ENCODE measurements around the gene CAPRIN1. TPM values are rescaled to one million over a fixed set of nuclear protein-coding genes. Genes with fewer than 3 reads are reported as not detected.

The CAPRIN1 gene
- polyA plus RNA-seq, 1 of the 3 experiments (the other 2 are of a cell fraction) = 67.1 TPM

GRCh38 chr11:34027516-34028408, 23.8 kb upstream of the CAPRIN1 start:
- Histone ChIP-seq H4K20me1 (ENCODE audit: insufficient read depth) (no peaks in the 10 kb centered on the region), H3K27ac (ENCODE audit: low read depth in 2 of 2, low read length in 1 of 2) (no peak overlapping the region), H3K79me2 (ENCODE audit: insufficient read depth) (no peaks in the 10 kb centered on the region), H3K9ac (no peak overlapping the region), H3K4me3 (ENCODE audit: low read depth in 2 of 2, low read length in 1 of 2) (no peak overlapping the region), H2AFZ (ENCODE audit: low read depth) (no peak overlapping the region), H3K4me2 (no peak overlapping the region), H3K27me3 (ENCODE audit: insufficient read depth) (no peaks in the 10 kb centered on the region), H3K9me2 (no peaks in the 10 kb centered on the region), H3K9me3 (no peaks in the 10 kb centered on the region), H3K36me3 (replicated peaks in 1 of 2; ENCODE audit: control insufficient read depth in 1 of 2, insufficient read depth in 2 of 2, low read length in 1 of 2) (no peaks in the 10 kb centered on the region), H3F3A (replicated peaks; ENCODE audit: insufficient read depth) (no peaks in the 10 kb centered on the region), H3K4me1 (ENCODE audit: control insufficient read depth in 1 of 2, insufficient read depth in 2 of 2, low read depth in 1 of 2, low read length in 1 of 2) (peaks cover 0 to 18% of the 10 kb centered on the region in 2 experiments; a peak in 1 of 4 replicates)
- CTCF ChIA-PET = interaction anchor here (1.5 kb wide), 1 partner anchor 30 kb away, joined by 3 read pairs; no protein-coding TSS in a partner anchor
- WGBS (ENCODE audit: low lambda C conversion rate) = 70% methylated on average over 10 of the region's 10 CpGs
- POLR2A ChIA-PET = interaction anchor here (1.3 kb wide), 1 partner anchor 24 kb away, joined by 3 read pairs; the partner anchor contains the start of gene CAPRIN1
- TF ChIP-seq RFX5 (IDR thresholded peaks at IDR 0.05; ENCODE audit: low read length) = no peak
- no peak for TF ChIP-seq EZH2phosphoT487 (IDR thresholded peaks at IDR 0.05; ENCODE audit: borderline replicate concordance, low read depth)
- TF ChIP-seq PBX3 (IDR thresholded peaks at IDR 0.05) = no peak
- no peak for TF ChIP-seq NFIC (IDR thresholded peaks at IDR 0.05; ENCODE audit: borderline replicate concordance)
- no peak for TF ChIP-seq GATA2 (CRISPR knock-in tag; IDR thresholded peaks at IDR 0.05)
- no peak for TF ChIP-seq FOSL2 (IDR thresholded peaks at IDR 0.05; ENCODE audit: borderline replicate concordance, low read depth)
- no peak for TF ChIP-seq MAX (IDR thresholded peaks at IDR 0.05; ENCODE audit: low read depth)
- no peak for TF ChIP-seq REST (IDR thresholded peaks at IDR 0.05; ENCODE audit: low read depth, low read length)
- TF ChIP-seq NRF1 (IDR thresholded peaks at IDR 0.05; ENCODE audit: low read depth, low read length) = no peak
- TF ChIP-seq TEAD4 (IDR thresholded peaks at IDR 0.05; ENCODE audit: borderline replicate concordance, insufficient read depth) = no peak
- no peak for TF ChIP-seq YY1 (IDR thresholded peaks at IDR 0.05; ENCODE audit: low read depth)
- TF ChIP-seq IRF3 (IDR thresholded peaks at IDR 0.05; ENCODE audit: low read depth, low read length) = no peak
- TF ChIP-seq POLR2AphosphoS5 (IDR thresholded peaks at IDR 0.05; ENCODE audit: low read depth, low read length) = no peak
- no peak for TF ChIP-seq CTCF (IDR thresholded peaks at IDR 0.05)
- no peak for TF ChIP-seq USF2 (IDR thresholded peaks at IDR 0.05; ENCODE audit: borderline replicate concordance, low read depth, low read length)
- no peak for DNase-seq
